GM12878 (cell line): Measurements from ENCODE around the gene DYRK1B. TPM values are rescaled to one million over a fixed set of nuclear protein-coding genes. Genes with fewer than 3 reads are reported as not detected.

ENCODE experiments used
- ATAC-seq: fragments of 200-7000 bp; cut with Tn5 transposase; 3 replicates; pipeline ENCODE4 v1.9.1; 2020; ENCODE audit warnings: mild to moderate bottlenecking, moderate library complexity
- BruUV-seq: library from RNA; stranded (reverse); fragments of 400-500 nt; replicated peaks from 2 replicates; lab custom pipeline; 2021; lab: Mats Ljungman, UMichigan
- CTCF ChIA-PET: fragments of 300-600 bp; sonication (Branson Sonifier 250); formaldehyde crosslinking; extraction: SDS; loops from one replicate; lab custom pipeline; 2021; ENCODE audit warnings: inconsistent platforms; lab: Yijun Ruan, JAX
- POLR2A ChIA-PET: fragments of 350-600 bp; formaldehyde crosslinking; extraction: SDS; loops from one replicate; lab custom pipeline; 2021; ENCODE audit warnings: inconsistent platforms; lab: Charles Lee
- RAD21 ChIA-PET: fragments of 300-600 bp; sonication (Branson Sonifier 250); formaldehyde crosslinking; loops from one replicate; lab custom pipeline; 2023; ENCODE audit warnings: antibody characterized with exemption; ENCODE audit not compliant: unreplicated experiment; lab: Charles Lee
- SMC1A ChIA-PET: fragments of 300-600 bp; sonication (Branson Sonifier 250); formaldehyde crosslinking; loops from one replicate; lab custom pipeline; 2023; ENCODE audit not compliant: unreplicated experiment, uncharacterized antibody; lab: Charles Lee
- DNase-seq: peaks from one replicate; pipeline ENCODE4 v3.0.0-alpha.2; 2011; ENCODE audit warnings: low read depth, low spot score
- FAIRE-seq: peaks from 3 replicates; lab custom pipeline; 2011; peaks lifted over from hg19 to GRCh38; lab: Jason Lieb, UNC
- H2AFZ ChIP-seq: 2 replicates; pipeline ENCODE4 v1.6.0; 2011; ENCODE audit warnings: low read depth, low read length, control low read depth; ENCODE audit not compliant: control insufficient read depth
- H3K27ac ChIP-seq: 2 replicates; pipeline ENCODE4 v1.5.1; 2011; ENCODE audit warnings: control low read depth; ENCODE audit not compliant: control insufficient read depth, insufficient read depth
- H3K27me3 ChIP-seq, 2 experiments: replicated peaks in 1 of 2; 2 replicates each; pipeline versions ENCODE4 v1.6.0 to v1.6.1; 2011; ENCODE audit warnings: low read length in 1 of 2; ENCODE audit not compliant: control insufficient read depth in 2 of 2, insufficient read depth in 2 of 2
- H3K36me3 ChIP-seq, 2 experiments: 2 replicates each; pipeline ENCODE4 v1.5.1; 2011; ENCODE audit warnings: low read length in 1 of 2; ENCODE audit not compliant: control insufficient read depth in 2 of 2, insufficient read depth in 2 of 2
- H3K4me1 ChIP-seq: 2 replicates; pipeline ENCODE4 v1.6.1; 2011; ENCODE audit warnings: mild to moderate bottlenecking, low read length, moderate library complexity, mixed read lengths; ENCODE audit not compliant: control insufficient read depth, insufficient read depth
- H3K4me2 ChIP-seq: 2 replicates; pipeline ENCODE4 v1.6.0; 2011; ENCODE audit warnings: control low read depth; ENCODE audit not compliant: control insufficient read depth, insufficient read depth
- H3K4me3 ChIP-seq: fragments of 200-600 bp; sonication (generic); 2 replicates; pipeline ENCODE4 v1.5.1; 2016
- H3K79me2 ChIP-seq: 2 replicates; pipeline ENCODE4 v1.6.0; 2011; ENCODE audit warnings: low read length; ENCODE audit not compliant: control insufficient read depth, insufficient read depth
- H3K9ac ChIP-seq: 2 replicates; pipeline ENCODE4 v1.8.0; 2011; ENCODE audit warnings: low read length, control low read depth, mixed read lengths; ENCODE audit not compliant: control insufficient read depth, insufficient read depth
- H3K9me3 ChIP-seq: replicated peaks from 3 replicates; pipeline ENCODE4 v1.5.1; 2011; ENCODE audit warnings: mild to moderate bottlenecking, low read length; ENCODE audit not compliant: control insufficient read depth, insufficient read depth
- H4K20me1 ChIP-seq: 2 replicates; pipeline ENCODE4 v1.6.0; 2011; ENCODE audit not compliant: control insufficient read depth, insufficient read depth
- EGR1 ChIP-seq, 2 experiments: IDR thresholded peaks; 1 replicate in 1 of 2; 2 replicates in 1 of 2; pipeline ENCODE4 v1.6.1; 2011 to 2012; ENCODE audit warnings: low read depth in 2 of 2, low read length in 2 of 2, borderline replicate concordance in 1 of 2, mild to moderate bottlenecking in 1 of 2, moderate library complexity in 1 of 2
- IKZF2 ChIP-seq, 2 experiments: fragments of 450-650 bp; IDR thresholded peaks; 2 replicates each; pipeline ENCODE4 v1.6.1; 2017; ENCODE audit warnings: mild to moderate bottlenecking in 2 of 2, moderate library complexity in 2 of 2
- NFXL1 ChIP-seq: fragments of 450-650 bp; IDR thresholded peaks from 2 replicates; pipeline ENCODE4 v1.6.1; 2017; ENCODE audit warnings: antibody characterized with exemption, mild to moderate bottlenecking, borderline replicate concordance
- TARDBP ChIP-seq: IDR thresholded peaks from 2 replicates; pipeline ENCODE4 v1.6.1; 2016; ENCODE audit warnings: borderline replicate concordance
- TBL1XR1 ChIP-seq: IDR thresholded peaks from 2 replicates; pipeline ENCODE4 v1.6.1; 2012; ENCODE audit warnings: low read depth, low read length, improper control_type of control experiment
- WGBS: methylation state at CpG from one replicate; pipeline ENCODE4 v1.1.6; 2016; ENCODE audit warnings: low lambda C conversion rate; ENCODE audit not compliant: insufficient replicate concordance, insufficient coverage; ENCODE audit errors: missing lambda C conversion rate; 5-methylcytosine and 5-hydroxymethylcytosine counted together
- in situ Hi-C: fragments of 300-500 bp; cut with MboI; formaldehyde crosslinking; loops from 9 replicates; pipeline ENCODE4 v1.14.3; 2018; ENCODE audit warnings: mixed read lengths
- intact Hi-C: fragments of 100-400 bp; cut with micrococcal nuclease; formaldehyde crosslinking; loops from one replicate; pipeline ENCODE4 v1.14.2; 2022; ENCODE audit not compliant: unreplicated experiment
- polyA plus RNA-seq, 11 experiments: library from polyadenylated mRNA; depleted of rRNA in 4 of 11; unstranded in 6 of 11; stranded (reverse) in 5 of 11; fragments of >200 nt; fragmentation: Nextera tagmentation in 4 of 11; fragmentation: Illumina TruSeq in 1 of 11; extraction: Ambion mirVana in 4 of 11; extraction: Trizol in 1 of 11; gene quantifications; 1 replicate in 1 of 11; 2 replicates in 10 of 11; pipeline versions ENCODE4 v1.2.1 to v1.2.3, GENCODE V29; 2011 to 2016; ENCODE audit warnings: inconsistent platforms in 2 of 11, missing spikeins in 2 of 11, low read depth in 1 of 11
- total RNA-seq, 4 experiments: library from RNA; depleted of rRNA in 3 of 4; stranded (reverse); fragments of >200 nt in 3 of 4; fragmentation: Illumina TruSeq in 1 of 4; extraction: Trizol in 1 of 4; gene quantifications; 2 replicates each; pipeline versions ENCODE4 v1.2.1 to v1.2.3, GENCODE V29; 2013 to 2021
- TF ChIP-seq, protein P1 (sequence below): fragments of 450-650 bp; IDR thresholded peaks from 2 replicates; pipeline ENCODE4 v1.6.1; 2018; ENCODE audit warnings: borderline replicate concordance, mild to moderate bottlenecking; ENCODE audit not compliant: partially characterized antibody

The DYRK1B gene
- total and polyA plus RNA-seq, 10 of the 15 experiments (the other 5 are each of a cell fraction or from before 2014, with no cell fraction given), result 0.07 to 10.2 (median 3.4) TPM; not detected in 1

DNA sequence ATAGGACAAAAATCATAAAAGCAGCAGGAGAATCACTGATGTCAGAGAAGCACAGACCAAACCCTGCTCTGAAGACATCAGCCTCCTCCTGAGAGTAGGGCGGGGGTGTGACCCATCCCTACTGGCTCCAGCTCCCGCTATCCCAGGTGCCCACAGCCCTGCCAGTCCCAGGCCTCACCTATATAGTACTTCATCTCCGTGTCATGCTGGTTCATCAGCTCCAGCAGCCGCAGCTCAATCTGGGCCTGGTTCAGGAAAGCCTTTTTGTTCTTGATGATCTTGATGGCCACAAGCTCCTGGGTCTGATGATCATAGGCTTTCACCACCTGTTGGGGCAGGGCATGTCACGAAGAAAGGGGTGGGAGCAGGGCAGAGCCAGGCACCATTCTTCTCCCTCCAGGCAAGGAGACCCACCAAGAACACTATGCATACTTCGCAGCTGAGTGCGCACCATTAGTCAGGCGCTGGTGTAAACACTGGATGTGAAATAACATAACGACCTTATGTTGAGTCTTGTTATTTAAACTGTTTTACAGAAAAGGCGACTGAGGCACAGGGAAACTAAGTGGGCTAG is 4.2 kb downstream of the DYRK1B start:
- intact Hi-C loops, result no loop called here
- Histone ChIP-seq H3K9me3 (no peaks in the 10 kb centered on the region), H3K79me2 (peaks cover 15% of the 10 kb centered on the region), H3K4me3 (no peak overlapping the region), H3K27ac (no peak overlapping the region), H3K9ac (no peak overlapping the region), H2AFZ (no peak overlapping the region), H3K4me2 (no peak overlapping the region), H3K27me3 (no peaks in the 10 kb centered on the region), H4K20me1 (no peaks in the 10 kb centered on the region), H3K4me1 (peaks cover 20% of the 10 kb centered on the region), H3K36me3 (peaks cover 24% of the 10 kb centered on the region in 2 experiments)
- ChIA-PET POLR2A (interaction anchor here (0.8 kb wide), 1 partner anchor 154 kb away, joined by 3 read pairs; no protein-coding TSS in a partner anchor), SMC1A (interaction anchor here (1.1 to 2.2 kb wide), 3 partner anchors 13 to 34 kb away, joined by 3 to 6 read pairs (median 4); no protein-coding TSS in a partner anchor), RAD21 (interaction anchor here (1.4 kb wide), 1 partner anchor 27 kb away, joined by 3 read pairs; no protein-coding TSS in a partner anchor), CTCF (interaction anchor here (1.8 to 4.1 kb wide), 3 partner anchors 14 to 156 kb away, joined by 8 to 19 read pairs (median 9); no protein-coding TSS in a partner anchor)
- in situ Hi-C loops, result no loop called here
- 92% methylated on average over 10 of the region's 10 CpGs for WGBS
- ATAC-seq (no peak), DNase-seq (no peak), FAIRE-seq (no peak)
- TF ChIP-seq, protein P1, sequence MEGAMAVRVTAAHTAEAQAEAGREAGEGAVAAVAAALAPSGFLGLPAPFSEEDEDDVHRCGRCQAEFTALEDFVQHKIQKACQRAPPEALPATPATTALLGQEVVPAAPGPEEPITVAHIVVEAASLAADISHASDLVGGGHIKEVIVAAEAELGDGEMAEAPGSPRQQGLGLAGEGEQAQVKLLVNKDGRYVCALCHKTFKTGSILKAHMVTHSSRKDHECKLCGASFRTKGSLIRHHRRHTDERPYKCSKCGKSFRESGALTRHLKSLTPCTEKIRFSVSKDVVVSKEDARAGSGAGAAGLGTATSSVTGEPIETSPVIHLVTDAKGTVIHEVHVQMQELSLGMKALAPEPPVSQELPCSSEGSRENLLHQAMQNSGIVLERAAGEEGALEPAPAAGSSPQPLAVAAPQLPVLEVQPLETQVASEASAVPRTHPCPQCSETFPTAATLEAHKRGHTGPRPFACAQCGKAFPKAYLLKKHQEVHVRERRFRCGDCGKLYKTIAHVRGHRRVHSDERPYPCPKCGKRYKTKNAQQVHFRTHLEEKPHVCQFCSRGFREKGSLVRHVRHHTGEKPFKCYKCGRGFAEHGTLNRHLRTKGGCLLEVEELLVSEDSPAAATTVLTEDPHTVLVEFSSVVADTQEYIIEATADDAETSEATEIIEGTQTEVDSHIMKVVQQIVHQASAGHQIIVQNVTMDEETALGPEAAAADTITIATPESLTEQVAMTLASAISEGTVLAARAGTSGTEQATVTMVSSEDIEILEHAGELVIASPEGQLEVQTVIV, result no peak
- TF ChIP-seq EGR1 (IDR thresholded peaks at IDR 0.05; ENCODE audit: borderline replicate concordance in 1 of 2, low read depth in 2 of 2, low read length in 2 of 2) (no peak), NFXL1 (no peak), TBL1XR1 (no peak), IKZF2 (IDR thresholded peaks at IDR 0.05) (no peak), TARDBP (no peak)
- no TSS peak for BruUV-seq
